HG03066 (cell line): Measurements from ENCODE around the gene PHKA2.

Source experiments
- ATAC-seq: cut with Tn5 transposase; IDR thresholded peaks from one replicate; pipeline ENCODE4 v1.9.1; 2021; ENCODE audit warnings: low read depth; ENCODE audit not compliant: unreplicated experiment

The PHKA2 gene

GRCh38 chrX:18893536-18893935 is 90.4 kb downstream of the PHKA2 start:
- ATAC-seq, result no peak

GRCh38 chrX:18892899-18893298 is 91.0 kb downstream of the PHKA2 start:
- no peak for ATAC-seq

- no peak for ATAC-seq
Observed at GRCh38 chrX:18891548-18891945, 92.4 kb downstream of the PHKA2 start.

GRCh38 chrX:18890724-18891547 is 93.0 kb downstream of the PHKA2 start:
- no peak for ATAC-seq

GRCh38 chrX:18890049-18890381 is 93.9 kb downstream of the PHKA2 start:
- no peak for ATAC-seq

GRCh38 chrX:18889346-18890048 is 94.4 kb downstream of the PHKA2 start:
- no peak for ATAC-seq

- no peak for ATAC-seq
Observed at GRCh38 chrX:18888281-18888680, 95.6 kb downstream of the PHKA2 start.

GRCh38 chrX:18887825-18888212 is 96.1 kb downstream of the PHKA2 start:
- no peak for ATAC-seq

- no peak for ATAC-seq
Observed at GRCh38 chrX:18887177-18887824, 96.6 kb downstream of the PHKA2 start.

- peak; percentile 65 for ATAC-seq
Observed at GRCh38 chrX:18886344-18887161, 97.4 kb downstream of the PHKA2 start.

- ATAC-seq, result peak; percentile 37
Observed at GRCh38 chrX:18886005-18886343, 97.9 kb downstream of the PHKA2 start.

GRCh38 chrX:18885328-18886004 is 98.4 kb downstream of the PHKA2 start:
- peak; percentile 20 for ATAC-seq

GRCh38 chrX:18884916-18885315 is 99.0 kb downstream of the PHKA2 start:
- ATAC-seq, result no peak

GRCh38 chrX:18883961-18884765 is 99.8 kb downstream of the PHKA2 start:
- ATAC-seq, result no peak

GRCh38 chrX:18883234-18883960 is 100.5 kb downstream of the PHKA2 start:
- ATAC-seq, result no peak

- ATAC-seq, result no peak
Observed at GRCh38 chrX:18879144-18879543, 104.8 kb downstream of the PHKA2 start.

- ATAC-seq, result no peak
Observed at GRCh38 chrX:18877469-18877868, 106.4 kb downstream of the PHKA2 start.

GRCh38 chrX:18875256-18875878 is 108.5 kb downstream of the PHKA2 start:
- no peak for ATAC-seq
